Mammary epithelial cell (primary cell): ENCODE data around the gene SH3RF3.

Source experiments
- CTCF ChIP-seq, 2 donors: IDR thresholded peaks in 1 of 2; conservative IDR thresholded peaks in 1 of 2; 2 replicates each; pipeline ENCODE4 v1.5.1; 2011 to 2012; ENCODE audit warnings: inconsistent platforms in 2 of 2, low read length in 2 of 2, mild to moderate bottlenecking in 2 of 2, control low read depth in 1 of 2, low read depth in 1 of 2; ENCODE audit not compliant: insufficient read depth in 1 of 2; ENCODE audit errors: extremely low read depth in 1 of 2
- EZH2 ChIP-seq: IDR thresholded peaks from 2 replicates; pipeline ENCODE4 v1.6.1; 2012; ENCODE audit warnings: low read length, inconsistent platforms, borderline replicate concordance

DNA sequence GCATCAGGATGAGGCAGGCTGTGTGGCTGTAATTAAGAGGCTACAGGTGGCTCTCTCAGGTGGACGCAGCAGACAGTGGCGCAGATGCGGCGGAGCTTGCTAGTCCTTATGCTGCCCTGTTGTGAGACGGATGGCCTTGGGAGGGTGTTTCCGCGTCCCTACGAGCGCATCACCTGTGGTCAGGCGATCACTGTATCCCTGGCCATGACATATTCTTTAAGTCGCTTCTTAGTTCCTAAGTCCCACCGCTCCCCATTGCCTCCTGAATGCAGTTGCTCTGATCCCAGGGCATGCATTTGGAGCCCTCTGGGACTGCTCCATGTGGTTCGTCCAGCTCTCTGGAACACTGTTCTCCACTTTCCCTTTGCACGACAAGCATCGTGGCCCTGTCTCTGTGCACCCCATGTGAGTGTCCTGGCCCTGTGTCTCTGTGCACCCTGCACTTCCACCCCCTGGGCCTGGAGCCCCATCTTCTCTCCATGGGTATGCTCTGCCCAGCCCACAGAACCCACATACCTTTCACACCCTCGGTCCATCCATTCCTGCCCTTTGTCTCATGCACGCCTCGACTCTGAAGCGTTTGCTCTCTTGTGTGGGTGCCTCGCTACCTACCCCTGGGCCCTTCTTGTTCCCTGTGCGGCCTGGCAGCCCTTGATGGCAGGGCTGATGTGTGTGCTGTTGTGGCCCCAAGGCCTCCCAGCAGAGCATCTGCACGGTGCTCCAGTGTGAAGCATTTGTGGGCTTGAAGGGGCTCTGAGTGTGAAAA, 74.4 kb downstream of the SH3RF3 start:
- TF ChIP-seq CTCF (conservative IDR thresholded peaks at IDR 0.05 in 1 of 2, IDR thresholded peaks at IDR 0.05 in 1 of 2; ENCODE audit: extremely low read depth in 1 of 2, insufficient read depth in 1 of 2, low read depth in 1 of 2, low read length in 2 of 2) (no peak), EZH2 (no peak)
